ENCODE results near the gene CEP78. TPM values are rescaled to one million over a fixed set of nuclear protein-coding genes. Genes with fewer than 3 reads are reported as not detected.

Gene CEP78
- total RNA-seq, 1 donor from 2014 or later: 59.5 TPM

DNA sequence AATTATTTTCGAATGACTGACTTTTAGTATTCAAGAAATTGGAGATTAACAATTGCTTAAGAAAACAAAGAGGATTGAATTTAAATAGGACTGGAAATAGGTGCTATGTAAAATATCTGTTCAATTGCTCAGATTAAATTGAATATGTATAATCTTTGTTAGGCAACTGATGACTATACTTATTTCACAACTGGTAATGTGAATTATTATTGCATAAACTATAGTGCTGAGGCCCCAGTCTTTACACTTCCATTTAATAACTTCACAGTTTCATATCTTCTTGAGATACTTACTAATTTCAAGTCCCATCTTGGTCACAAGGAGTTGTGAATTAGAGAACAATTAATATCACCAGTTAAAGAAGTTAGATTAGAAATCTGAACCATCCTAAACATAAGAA lies 16.7 kb downstream of the CEP78 start:
- H3K27me3 Mint-ChIP-seq: no peaks in the 10 kb centered on the region
- H3K4me1 Mint-ChIP-seq (ENCODE audit: low read depth): no peaks in the 10 kb centered on the region
- no peak overlapping the region for H3K27ac Mint-ChIP-seq
- TF ChIP-seq, protein P1, sequence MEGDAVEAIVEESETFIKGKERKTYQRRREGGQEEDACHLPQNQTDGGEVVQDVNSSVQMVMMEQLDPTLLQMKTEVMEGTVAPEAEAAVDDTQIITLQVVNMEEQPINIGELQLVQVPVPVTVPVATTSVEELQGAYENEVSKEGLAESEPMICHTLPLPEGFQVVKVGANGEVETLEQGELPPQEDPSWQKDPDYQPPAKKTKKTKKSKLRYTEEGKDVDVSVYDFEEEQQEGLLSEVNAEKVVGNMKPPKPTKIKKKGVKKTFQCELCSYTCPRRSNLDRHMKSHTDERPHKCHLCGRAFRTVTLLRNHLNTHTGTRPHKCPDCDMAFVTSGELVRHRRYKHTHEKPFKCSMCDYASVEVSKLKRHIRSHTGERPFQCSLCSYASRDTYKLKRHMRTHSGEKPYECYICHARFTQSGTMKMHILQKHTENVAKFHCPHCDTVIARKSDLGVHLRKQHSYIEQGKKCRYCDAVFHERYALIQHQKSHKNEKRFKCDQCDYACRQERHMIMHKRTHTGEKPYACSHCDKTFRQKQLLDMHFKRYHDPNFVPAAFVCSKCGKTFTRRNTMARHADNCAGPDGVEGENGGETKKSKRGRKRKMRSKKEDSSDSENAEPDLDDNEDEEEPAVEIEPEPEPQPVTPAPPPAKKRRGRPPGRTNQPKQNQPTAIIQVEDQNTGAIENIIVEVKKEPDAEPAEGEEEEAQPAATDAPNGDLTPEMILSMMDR (IDR thresholded peaks at IDR 0.05; ENCODE audit: unreplicated experiment): no peak
- no peaks in the 10 kb centered on the region for H3K9me3 Mint-ChIP-seq (ENCODE audit: low read depth)
- H3K4me3 Mint-ChIP-seq (ENCODE audit: low read depth): no peak overlapping the region
- DNase-seq (ENCODE audit: low spot score, unreplicated experiment): no peak
- H3K36me3 Mint-ChIP-seq (ENCODE audit: insufficient read depth): peaks cover 26% of the 10 kb centered on the region

- TF ChIP-seq, protein P1 (IDR thresholded peaks at IDR 0.05; ENCODE audit: unreplicated experiment): no peak
- H3K27ac Mint-ChIP-seq: no peak overlapping the region
- no peak for DNase-seq (ENCODE audit: low spot score, unreplicated experiment)
- H3K36me3 Mint-ChIP-seq (ENCODE audit: insufficient read depth): peaks cover 25% of the 10 kb centered on the region
- H3K4me3 Mint-ChIP-seq (ENCODE audit: low read depth): no peak overlapping the region
- no peaks in the 10 kb centered on the region for H3K9me3 Mint-ChIP-seq (ENCODE audit: low read depth)
- H3K27me3 Mint-ChIP-seq: no peaks in the 10 kb centered on the region
- no peaks in the 10 kb centered on the region for H3K4me1 Mint-ChIP-seq (ENCODE audit: low read depth)
Measured at GRCh38 chr9:78253285-78253684, 17.4 kb downstream of the CEP78 start.

- Mint-ChIP-seq H3K4me3 (ENCODE audit: low read depth) (no peak overlapping the region), H3K27ac (no peak overlapping the region), H3K9me3 (ENCODE audit: low read depth) (no peaks in the 10 kb centered on the region), H3K4me1 (ENCODE audit: low read depth) (no peaks in the 10 kb centered on the region), H3K36me3 (ENCODE audit: insufficient read depth) (peaks cover 25% of the 10 kb centered on the region), H3K27me3 (no peaks in the 10 kb centered on the region)
- TF ChIP-seq, protein P1 (IDR thresholded peaks at IDR 0.05; ENCODE audit: unreplicated experiment): peak; percentile 81
- DNase-seq (ENCODE audit: low spot score, unreplicated experiment): no peak
Measured at GRCh38 chr9:78261403-78262001, 25.6 kb downstream of the CEP78 start.

- Mint-ChIP-seq H3K9me3 (ENCODE audit: low read depth) (no peaks in the 10 kb centered on the region), H3K4me1 (ENCODE audit: low read depth) (no peaks in the 10 kb centered on the region), H3K27ac (no peak overlapping the region), H3K4me3 (ENCODE audit: low read depth) (no peak overlapping the region), H3K36me3 (ENCODE audit: insufficient read depth) (peaks cover 25% of the 10 kb centered on the region), H3K27me3 (no peaks in the 10 kb centered on the region)
- DNase-seq (ENCODE audit: low spot score, unreplicated experiment): no peak
- TF ChIP-seq, protein P1 (IDR thresholded peaks at IDR 0.05; ENCODE audit: unreplicated experiment): no peak
Measured at GRCh38 chr9:78262655-78263054, 26.8 kb downstream of the CEP78 start.

- no peak for DNase-seq (ENCODE audit: low spot score, unreplicated experiment)
- Mint-ChIP-seq H3K4me1 (ENCODE audit: low read depth) (no peaks in the 10 kb centered on the region), H3K4me3 (ENCODE audit: low read depth) (no peak overlapping the region), H3K36me3 (ENCODE audit: insufficient read depth) (peaks cover 38% of the 10 kb centered on the region), H3K27ac (no peak overlapping the region), H3K9me3 (ENCODE audit: low read depth) (no peaks in the 10 kb centered on the region), H3K27me3 (no peaks in the 10 kb centered on the region)
- TF ChIP-seq, protein P1 (IDR thresholded peaks at IDR 0.05; ENCODE audit: unreplicated experiment): no peak
Measured at GRCh38 chr9:78267889-78268288, 32.0 kb downstream of the CEP78 start.
